Adrenal gland (tissue), 12 donors: ENCODE measurements around the gene TRDN. TPM values are rescaled to one million over a fixed set of nuclear protein-coding genes. Genes with fewer than 3 reads are reported as not detected.

Experiments
- DNase-seq, 7 donors: peaks; one replicate each; pipeline ENCODE4 v3.0.0-alpha.2; 2019 to 2020
- H3K27ac ChIP-seq, 5 donors: fragments of 200-600 bp; sonication (generic) in 4 of 5; 1 replicate in 3 of 5; 2 replicates in 2 of 5; pipeline versions ENCODE4 v1.5.1 to v1.8.0; 2016 to 2020; ENCODE audit warnings: mild to moderate bottlenecking in 1 of 5
- H3K27me3 ChIP-seq: fragments of 200-600 bp; 2 replicates; pipeline ENCODE4 v1.8.0; 2021
- H3K36me3 ChIP-seq, 2 donors: fragments of 200-600 bp; replicated peaks in 1 of 2; 1 replicate in 1 of 2; 2 replicates in 1 of 2; pipeline versions ENCODE4 v1.5.1 to v1.8.0; 2018 to 2022
- H3K4me1 ChIP-seq, 2 donors: fragments of 200-600 bp; replicated peaks in 1 of 2; 1 replicate in 1 of 2; 2 replicates in 1 of 2; pipeline versions ENCODE4 v1.5.1 to v1.8.0; 2018 to 2021
- H3K4me3 ChIP-seq, 4 donors: fragments of 200-600 bp; sonication (generic) in 3 of 4; one replicate each; pipeline ENCODE4 v1.5.1; 2016 to 2018
- H3K9me3 ChIP-seq, 3 donors: fragments of 200-600 bp; sonication (generic) in 1 of 3; replicated peaks in 1 of 3; 1 replicate in 2 of 3; 2 replicates in 1 of 3; pipeline versions ENCODE4 v1.5.1 to v1.8.0; 2016 to 2021
- POLR2A ChIP-seq, 2 donors: fragments of 450-650 bp; IDR thresholded peaks; one replicate each; pipeline ENCODE4 v1.6.1; 2017; ENCODE audit warnings: antibody characterized with exemption in 2 of 2, mild to moderate bottlenecking in 2 of 2, moderate library complexity in 1 of 2
- WGBS, 4 donors: extraction: QIAGEN DNeasy Blood & Tissue Kit in 2 of 4; methylation state at CpG; one replicate each; pipeline versions ENCODE4 v1.1.5 to v1.1.7; 2013 to 2017; 5-methylcytosine and 5-hydroxymethylcytosine counted together
- intact Hi-C, 2 donors: fragments of 100-400 bp; cut with DNase I; formaldehyde crosslinking; loops; one replicate each; pipeline versions ENCODE4 v1.14.1 to v1.15.0; 2022 to 2023
- polyA plus RNA-seq, 3 donors: library from polyadenylated mRNA; stranded (reverse); fragments of 200-250 nt in 2 of 3; fragments of 350-450 nt in 1 of 3; fragmentation: Illumina TruSeq in 1 of 3; extraction: RNeasy Lipid Tissue Mini Kit (QIAGEN cat#74804) in 1 of 3; gene quantifications; one replicate each; pipeline ENCODE4 v1.2.3, GENCODE V29; 2013 to 2014
- total RNA-seq, 9 donors: library from RNA; depleted of rRNA in 4 of 9; stranded (reverse); fragments of >200 nt in 4 of 9; fragments of 120-200 nt in 1 of 9; fragmentation: NEBNext Ultra II Directional in 1 of 9; extraction: Animal tissue kit (Norgen Biotek cat#: 25700) in 1 of 9; gene quantifications; one replicate each; pipeline versions ENCODE4 v1.1.0 to v1.2.4, GENCODE V29; 2013 to 2023
- TF ChIP-seq, protein P1 (sequence below), 6 experiments: fragments of 450-650 bp in 4 of 6; fragments of 200-600 bp in 2 of 6; sonication (generic) in 1 of 6; IDR thresholded peaks; 1 replicate in 5 of 6; 2 replicates in 1 of 6; pipeline versions ENCODE4 v1.5.1 to v1.8.0; 2016 to 2021; ENCODE audit warnings: antibody characterized with exemption in 6 of 6, mild to moderate bottlenecking in 2 of 6, moderate library complexity in 1 of 6
- donor health status: healthy with polysubstance abuse.
- donor health status: Bipolar disorder and iron deficiency.
- donor health status: DM: yes; HTN: yes; CAD: no.
- donor health status: DM: no; HTN: no; CAD: no.
- donor health status: DM: no; HTN: no; CAD: no.
- donor health status: DM: yes; HTN: yes; CAD: no.

The TRDN gene
- total and polyA plus RNA-seq, 12 donors, result 0.06 to 3.5 (median 0.54) TPM; not detected in 2

DNA sequence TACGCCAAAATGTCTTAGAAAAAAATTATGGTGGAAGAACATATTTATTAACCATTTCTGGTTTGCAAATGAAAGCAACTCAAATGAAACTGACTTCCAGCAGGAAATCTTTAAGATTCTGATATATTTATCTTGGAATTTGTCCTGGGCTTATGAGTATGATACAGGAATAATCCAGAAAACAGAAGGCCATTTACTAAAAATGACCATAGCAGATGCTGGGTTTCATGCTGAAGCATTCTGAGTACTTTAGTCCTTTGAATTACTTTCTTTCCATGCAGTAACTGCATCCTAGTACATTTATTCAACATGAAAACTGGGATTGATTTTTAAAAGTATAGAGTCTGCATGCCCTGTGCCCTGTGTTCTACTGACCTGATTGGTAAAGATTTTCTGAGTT, 468.3 kb downstream of the TRDN start:
- Histone ChIP-seq H3K4me1 (no peaks in the 10 kb centered on the region), H3K27ac (no peak overlapping the region), H3K4me3 (no peak overlapping the region), H3K36me3 (no peaks in the 10 kb centered on the region), H3K27me3 (no peaks in the 10 kb centered on the region), H3K9me3 (no peaks in the 10 kb centered on the region)
- TF ChIP-seq POLR2A (IDR thresholded peaks at IDR 0.05), result no peak
- TF ChIP-seq, protein P1, sequence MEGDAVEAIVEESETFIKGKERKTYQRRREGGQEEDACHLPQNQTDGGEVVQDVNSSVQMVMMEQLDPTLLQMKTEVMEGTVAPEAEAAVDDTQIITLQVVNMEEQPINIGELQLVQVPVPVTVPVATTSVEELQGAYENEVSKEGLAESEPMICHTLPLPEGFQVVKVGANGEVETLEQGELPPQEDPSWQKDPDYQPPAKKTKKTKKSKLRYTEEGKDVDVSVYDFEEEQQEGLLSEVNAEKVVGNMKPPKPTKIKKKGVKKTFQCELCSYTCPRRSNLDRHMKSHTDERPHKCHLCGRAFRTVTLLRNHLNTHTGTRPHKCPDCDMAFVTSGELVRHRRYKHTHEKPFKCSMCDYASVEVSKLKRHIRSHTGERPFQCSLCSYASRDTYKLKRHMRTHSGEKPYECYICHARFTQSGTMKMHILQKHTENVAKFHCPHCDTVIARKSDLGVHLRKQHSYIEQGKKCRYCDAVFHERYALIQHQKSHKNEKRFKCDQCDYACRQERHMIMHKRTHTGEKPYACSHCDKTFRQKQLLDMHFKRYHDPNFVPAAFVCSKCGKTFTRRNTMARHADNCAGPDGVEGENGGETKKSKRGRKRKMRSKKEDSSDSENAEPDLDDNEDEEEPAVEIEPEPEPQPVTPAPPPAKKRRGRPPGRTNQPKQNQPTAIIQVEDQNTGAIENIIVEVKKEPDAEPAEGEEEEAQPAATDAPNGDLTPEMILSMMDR (IDR thresholded peaks at IDR 0.05), result no peak
- no peak for DNase-seq
- 85 to 100% (median 89%) methylated on average over 1 of the region's 1 CpG for WGBS, 4 donors
- intact Hi-C loops, result no loop called here

Other genes with a start within 250 kb of the TRDN start
- under 1 TPM in 6 of 9 donors, not detected in 3; under 0.01 to 0.61 (median 0.21) TPM for gene NKAIN2, start 166.9 kb upstream of the TRDN start, total RNA-seq
- gene NKAIN2, start 166.9 kb upstream of the TRDN start, polyA plus RNA-seq, result under 1 TPM; 0.24 to 0.32 (median 0.29) TPM